ENCODE results near the gene GABRG3.

- TF ChIP-seq CEBPB (IDR thresholded peaks at IDR 0.05; ENCODE audit: low read depth) (no peak), MAX (IDR thresholded peaks at IDR 0.05) (no peak), EZH2 (IDR thresholded peaks at IDR 0.05) (no peak)
Observed at GRCh38 chr15:27123291-27123690, 152.3 kb downstream of the GABRG3 start.

All from HCT116 (cell line).